Left renal pelvis (tissue), 4 donors: Measurements from ENCODE around the gene KRTAP1-5. TPM values are rescaled to one million over a fixed set of nuclear protein-coding genes. Genes with fewer than 3 reads are reported as not detected.

Experiments
- polyA plus RNA-seq, 4 donors: library from polyadenylated mRNA; unstranded; fragments of 120-200 nt; gene quantifications; one replicate each; pipeline ENCODE4 v1.2.1, GENCODE V29; 2013; ENCODE audit not compliant: insufficient read length in 4 of 4

The KRTAP1-5 gene
- polyA plus RNA-seq, 4 donors = not detected

Other genes with a start within 250 kb of the KRTAP1-5 start
- gene KRT27, start 244.7 kb downstream of the KRTAP1-5 start, polyA plus RNA-seq = under 1 TPM in 2 of 4 donors, not detected in 2; 0.24 to 0.53 TPM
- under 1 TPM in 1 of 4 donors, not detected in 3; 0.19 TPM for gene KRT28, start 227.2 kb downstream of the KRTAP1-5 start, polyA plus RNA-seq
- gene KRT10, start 204.6 kb downstream of the KRTAP1-5 start, polyA plus RNA-seq = 10 to 100 TPM; 49.3 to 60.0 (median 58.1) TPM
- gene KRT12, start 160.0 kb downstream of the KRTAP1-5 start, polyA plus RNA-seq = under 1 TPM in 2 of 4 donors, not detected in 2; 0.10 to 0.27 TPM
- gene KRT20, start 142.0 kb downstream of the KRTAP1-5 start, polyA plus RNA-seq = 1 to 10 TPM in 1 of 4 donors, under 1 TPM in 2, not detected in 1; 0.09 to 2.0 (median 0.58) TPM
- 1 to 10 TPM in 2 of 4 donors, under 1 TPM in 2; 0.52 to 2.1 (median 1.0) TPM for gene KRT23, start 89.6 kb downstream of the KRTAP1-5 start, polyA plus RNA-seq
- not detected for gene KRT39, start 60.3 kb downstream of the KRTAP1-5 start, polyA plus RNA-seq
- under 1 TPM in 1 of 4 donors, not detected in 3; 0.07 TPM for gene KRT40, start 42.9 kb downstream of the KRTAP1-5 start, polyA plus RNA-seq
- gene KRTAP3-3, start 33.0 kb downstream of the KRTAP1-5 start, polyA plus RNA-seq = not detected
- not detected for gene KRTAP3-2, start 27.3 kb downstream of the KRTAP1-5 start, polyA plus RNA-seq
- not detected for gene KRTAP3-1, start 18.1 kb downstream of the KRTAP1-5 start, polyA plus RNA-seq
- not detected for gene KRTAP1-4, start 3.0 kb upstream of the KRTAP1-5 start, polyA plus RNA-seq
- not detected for gene KRTAP1-3, start 7.7 kb upstream of the KRTAP1-5 start, polyA plus RNA-seq
- gene KRTAP1-1, start 14.2 kb upstream of the KRTAP1-5 start, polyA plus RNA-seq = not detected
- gene KRTAP2-1, start 20.1 kb upstream of the KRTAP1-5 start, polyA plus RNA-seq = not detected
- not detected for gene KRTAP2-2, start 28.0 kb upstream of the KRTAP1-5 start, polyA plus RNA-seq
- not detected for gene KRTAP2-3, start 32.9 kb upstream of the KRTAP1-5 start, polyA plus RNA-seq
- not detected for gene KRTAP2-4, start 38.7 kb upstream of the KRTAP1-5 start, polyA plus RNA-seq
- gene KRTAP4-7, start 56.9 kb upstream of the KRTAP1-5 start, polyA plus RNA-seq = not detected
- not detected for gene KRTAP4-8, start 70.9 kb upstream of the KRTAP1-5 start, polyA plus RNA-seq
- not detected for gene KRTAP4-16, start 75.0 kb upstream of the KRTAP1-5 start, polyA plus RNA-seq
- not detected for gene KRTAP4-9, start 78.2 kb upstream of the KRTAP1-5 start, polyA plus RNA-seq
- gene KRTAP4-11, start 91.2 kb upstream of the KRTAP1-5 start, polyA plus RNA-seq = not detected
- not detected for gene KRTAP4-12, start 97.0 kb upstream of the KRTAP1-5 start, polyA plus RNA-seq
- not detected for gene KRTAP4-6, start 113.3 kb upstream of the KRTAP1-5 start, polyA plus RNA-seq
- not detected for gene KRTAP4-5, start 122.6 kb upstream of the KRTAP1-5 start, polyA plus RNA-seq
- gene KRTAP4-4, start 133.5 kb upstream of the KRTAP1-5 start, polyA plus RNA-seq = not detected
- not detected for gene KRTAP4-3, start 141.0 kb upstream of the KRTAP1-5 start, polyA plus RNA-seq
- gene KRTAP4-2, start 151.0 kb upstream of the KRTAP1-5 start, polyA plus RNA-seq = not detected
- gene KRTAP4-1, start 157.7 kb upstream of the KRTAP1-5 start, polyA plus RNA-seq = not detected
- gene KRTAP9-1, start 162.7 kb upstream of the KRTAP1-5 start, polyA plus RNA-seq = not detected
- gene KRTAP9-2, start 199.4 kb upstream of the KRTAP1-5 start, polyA plus RNA-seq = not detected
- gene KRTAP9-3, start 205.2 kb upstream of the KRTAP1-5 start, polyA plus RNA-seq = not detected
- not detected for gene KRTAP9-8, start 210.8 kb upstream of the KRTAP1-5 start, polyA plus RNA-seq
- gene KRTAP9-4, start 222.5 kb upstream of the KRTAP1-5 start, polyA plus RNA-seq = not detected
- not detected for gene KRTAP9-9, start 228.2 kb upstream of the KRTAP1-5 start, polyA plus RNA-seq
- not detected for gene KRTAP9-6, start 238.2 kb upstream of the KRTAP1-5 start, polyA plus RNA-seq
- gene KRTAP9-7, start 248.5 kb upstream of the KRTAP1-5 start, polyA plus RNA-seq = not detected